Keratinocyte (primary cell): Measurements from ENCODE around the gene ANKFN1. TPM values are rescaled to one million over a fixed set of nuclear protein-coding genes. Genes with fewer than 3 reads are reported as not detected.

Source experiments
- DNase-seq: peaks from one replicate; pipeline ENCODE4 v3.0.0-alpha.2; 2011; ENCODE audit warnings: low read depth, missing footprints, low spot score
- FAIRE-seq: peaks from 2 replicates; lab custom pipeline; 2011; peaks lifted over from hg19 to GRCh38; lab: Jason Lieb, UNC
- H2AFZ ChIP-seq: 2 replicates; pipeline ENCODE4 v1.6.0; 2012; ENCODE audit warnings: low read length, control low read depth, inconsistent platforms; ENCODE audit not compliant: control insufficient read depth
- H3K27ac ChIP-seq: 2 replicates; pipeline ENCODE4 v1.5.1; 2011; ENCODE audit warnings: low read length; ENCODE audit not compliant: control insufficient read depth, insufficient read depth
- H3K27me3 ChIP-seq: 3 replicates; pipeline ENCODE4 v1.6.0; 2011; ENCODE audit warnings: low read length; ENCODE audit not compliant: control insufficient read depth, insufficient read depth; ENCODE audit errors: extremely low read depth
- H3K36me3 ChIP-seq, 2 experiments: 2 replicates in 1 of 2; 3 replicates in 1 of 2; pipeline ENCODE4 v1.5.1; 2011; ENCODE audit warnings: low read length in 2 of 2, mild to moderate bottlenecking in 1 of 2; ENCODE audit not compliant: control insufficient read depth in 2 of 2, insufficient read depth in 2 of 2; ENCODE audit errors: extremely low read depth in 1 of 2
- H3K4me1 ChIP-seq: 3 replicates; pipeline ENCODE4 v1.5.1; 2011; ENCODE audit warnings: low read length; ENCODE audit not compliant: control insufficient read depth, insufficient read depth; ENCODE audit errors: extremely low read depth
- H3K4me2 ChIP-seq: 3 replicates; pipeline ENCODE4 v1.6.0; 2011; ENCODE audit warnings: low read depth, low read length; ENCODE audit not compliant: control insufficient read depth, insufficient read depth; ENCODE audit errors: extremely low read depth
- H3K4me3 ChIP-seq, 3 experiments: fragments of 200-600 bp in 1 of 3; sonication (generic) in 1 of 3; 2 replicates in 2 of 3; 3 replicates in 1 of 3; pipeline ENCODE4 v1.5.1; 2011 to 2016; ENCODE audit warnings: low read length in 3 of 3, mild to moderate bottlenecking in 3 of 3, control low read depth in 2 of 3, inconsistent platforms in 1 of 3, low read depth in 1 of 3, mixed read lengths in 1 of 3, mixed run types in 1 of 3, moderate library complexity in 1 of 3; ENCODE audit not compliant: control insufficient read depth in 2 of 3, insufficient read depth in 2 of 3; ENCODE audit errors: extremely low read depth in 1 of 3
- H3K79me2 ChIP-seq: 2 replicates; pipeline ENCODE4 v1.6.0; 2012; ENCODE audit warnings: low read length; ENCODE audit not compliant: control insufficient read depth, insufficient read depth
- H3K9ac ChIP-seq: 3 replicates; pipeline ENCODE4 v1.6.0; 2011; ENCODE audit warnings: low read length; ENCODE audit not compliant: control insufficient read depth, insufficient read depth; ENCODE audit errors: extremely low read depth
- H3K9me1 ChIP-seq: 3 replicates; pipeline ENCODE4 v1.6.0; 2011; ENCODE audit warnings: low read length; ENCODE audit not compliant: control insufficient read depth, insufficient read depth; ENCODE audit errors: extremely low read depth
- H3K9me3 ChIP-seq: 2 replicates; pipeline ENCODE4 v1.5.1; 2012; ENCODE audit warnings: low read depth, low read length; ENCODE audit not compliant: control insufficient read depth
- H4K20me1 ChIP-seq: 3 replicates; pipeline ENCODE4 v1.6.0; 2011; ENCODE audit warnings: low read length; ENCODE audit not compliant: control insufficient read depth, insufficient read depth; ENCODE audit errors: extremely low read depth
- EZH2 ChIP-seq: IDR thresholded peaks from one replicate; pipeline ENCODE4 v1.6.1; 2012; ENCODE audit warnings: inconsistent platforms, mild to moderate bottlenecking, low read length, moderate library complexity
- dilution Hi-C: fragments of 300-500 bp; cut with MboI; formaldehyde crosslinking; loops from one replicate; pipeline ENCODE4 v1.7.0; 2020; ENCODE audit warnings: low sequenced_read_pairs; ENCODE audit not compliant: extremely low pct_ligation_motif_present
- polyA plus RNA-seq, 5 experiments: library from polyadenylated mRNA; depleted of rRNA in 3 of 5; stranded (reverse) in 3 of 5; stranded (forward) in 1 of 5; unstranded in 1 of 5; fragments of >200 nt; gene quantifications; 1 replicate in 1 of 5; 2 replicates in 3 of 5; 3 replicates in 1 of 5; pipeline versions ENCODE4 v1.2.1 to v1.2.3, GENCODE V29; 2011 to 2012; ENCODE audit warnings: missing spikeins in 2 of 5, low read depth in 1 of 5, low replicate concordance in 1 of 5
- TF ChIP-seq, protein P1 (sequence below), 3 experiments: IDR thresholded peaks in 1 of 3; conservative IDR thresholded peaks in 1 of 3; optimal IDR thresholded peaks in 1 of 3; 2 replicates in 2 of 3; 3 replicates in 1 of 3; pipeline versions ENCODE3 to v1.5.1; 2011; ENCODE audit warnings: low read length in 3 of 3, mild to moderate bottlenecking in 3 of 3, moderate library complexity in 2 of 3, control low read depth in 1 of 3, inconsistent platforms in 1 of 3; ENCODE audit not compliant: insufficient read depth in 2 of 3; ENCODE audit errors: extremely low read depth in 1 of 3

Gene ANKFN1
- polyA plus RNA-seq, 1 donor (not counting 4 experiments of a cell fraction or from before 2014, with no cell fraction given), result 0.12 TPM

- Histone ChIP-seq H4K20me1 (no peaks in the 10 kb centered on the region), H2AFZ (no peak overlapping the region), H3K79me2 (no peaks in the 10 kb centered on the region), H3K27me3 (peaks cover 3% of the 10 kb centered on the region), H3K4me3 (no peak overlapping the region), H3K4me1 (no peaks in the 10 kb centered on the region), H3K4me2 (no peak overlapping the region), H3K9me1 (no peaks in the 10 kb centered on the region), H3K9ac (no peak overlapping the region), H3K27ac (no peak overlapping the region), H3K9me3 (no peaks in the 10 kb centered on the region), H3K36me3 (no peaks in the 10 kb centered on the region)
- dilution Hi-C loops, result no loop called here
- FAIRE-seq (no peak), DNase-seq (no peak)
- no peak for TF ChIP-seq EZH2
- TF ChIP-seq, protein P1, sequence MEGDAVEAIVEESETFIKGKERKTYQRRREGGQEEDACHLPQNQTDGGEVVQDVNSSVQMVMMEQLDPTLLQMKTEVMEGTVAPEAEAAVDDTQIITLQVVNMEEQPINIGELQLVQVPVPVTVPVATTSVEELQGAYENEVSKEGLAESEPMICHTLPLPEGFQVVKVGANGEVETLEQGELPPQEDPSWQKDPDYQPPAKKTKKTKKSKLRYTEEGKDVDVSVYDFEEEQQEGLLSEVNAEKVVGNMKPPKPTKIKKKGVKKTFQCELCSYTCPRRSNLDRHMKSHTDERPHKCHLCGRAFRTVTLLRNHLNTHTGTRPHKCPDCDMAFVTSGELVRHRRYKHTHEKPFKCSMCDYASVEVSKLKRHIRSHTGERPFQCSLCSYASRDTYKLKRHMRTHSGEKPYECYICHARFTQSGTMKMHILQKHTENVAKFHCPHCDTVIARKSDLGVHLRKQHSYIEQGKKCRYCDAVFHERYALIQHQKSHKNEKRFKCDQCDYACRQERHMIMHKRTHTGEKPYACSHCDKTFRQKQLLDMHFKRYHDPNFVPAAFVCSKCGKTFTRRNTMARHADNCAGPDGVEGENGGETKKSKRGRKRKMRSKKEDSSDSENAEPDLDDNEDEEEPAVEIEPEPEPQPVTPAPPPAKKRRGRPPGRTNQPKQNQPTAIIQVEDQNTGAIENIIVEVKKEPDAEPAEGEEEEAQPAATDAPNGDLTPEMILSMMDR (optimal IDR thresholded peaks at IDR 0.05 in 1 of 3, IDR thresholded peaks at IDR 0.05 in 1 of 3, conservative IDR thresholded peaks at IDR 0.05 in 1 of 3; ENCODE audit: extremely low read depth in 1 of 3, insufficient read depth in 2 of 3, low read length in 3 of 3), result no peak
Observed at GRCh38 chr17:56316604-56317003, 163.3 kb downstream of the ANKFN1 start.

DNA sequence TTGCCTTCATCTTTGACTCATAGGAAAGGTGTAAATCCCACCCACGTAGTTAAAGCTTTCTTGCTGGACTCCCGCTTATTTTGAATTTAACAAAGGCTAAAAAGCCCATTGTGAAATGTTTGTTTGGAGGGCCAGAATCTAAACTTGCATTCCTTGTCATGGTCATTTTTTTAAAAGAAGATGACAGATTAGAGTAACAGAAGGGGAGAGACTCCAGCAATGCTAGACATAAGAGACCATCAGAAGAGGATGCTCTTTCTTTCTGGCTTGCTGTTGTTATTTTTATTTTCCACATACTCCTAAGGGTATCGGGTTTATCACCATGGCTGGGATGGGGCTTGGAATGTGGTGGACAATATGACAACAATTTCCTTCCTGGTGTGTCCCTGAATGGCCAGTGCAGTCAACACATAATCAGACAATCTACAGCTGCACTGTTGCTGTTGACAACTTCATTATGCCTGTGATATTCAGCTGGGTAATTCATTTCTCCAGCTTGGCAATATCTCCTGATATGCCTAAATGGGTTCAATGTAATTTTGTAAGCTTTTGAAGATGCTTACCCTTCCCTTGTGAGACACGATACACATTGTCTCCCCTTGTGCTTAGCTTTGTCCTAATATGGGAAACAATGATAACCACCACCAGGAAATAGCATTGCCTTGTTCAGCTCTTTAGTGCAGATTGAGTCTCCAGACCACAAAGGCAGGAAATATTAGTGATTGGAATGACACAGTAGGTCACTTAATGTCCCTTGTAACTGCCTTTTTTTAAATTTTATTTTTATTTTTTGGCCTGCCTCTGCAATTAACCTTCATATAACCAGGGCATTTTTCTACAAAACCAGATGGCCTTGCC lies 164.3 kb downstream of the ANKFN1 start:
- Histone ChIP-seq H3K79me2 (no peaks in the 10 kb centered on the region), H4K20me1 (no peaks in the 10 kb centered on the region), H3K27me3 (peaks cover 3% of the 10 kb centered on the region), H2AFZ (no peak overlapping the region), H3K4me1 (no peaks in the 10 kb centered on the region), H3K9me3 (no peaks in the 10 kb centered on the region), H3K4me3 (no peak overlapping the region), H3K4me2 (no peak overlapping the region), H3K36me3 (no peaks in the 10 kb centered on the region), H3K9ac (no peak overlapping the region), H3K27ac (no peak overlapping the region), H3K9me1 (no peaks in the 10 kb centered on the region)
- dilution Hi-C loops, result no loop called here
- FAIRE-seq (no peak), DNase-seq (no peak)
- TF ChIP-seq, protein P1 (optimal IDR thresholded peaks at IDR 0.05 in 1 of 3, IDR thresholded peaks at IDR 0.05 in 1 of 3, conservative IDR thresholded peaks at IDR 0.05 in 1 of 3; ENCODE audit: extremely low read depth in 1 of 3, insufficient read depth in 2 of 3, low read length in 3 of 3), result no peak
- TF ChIP-seq EZH2, result no peak
